Heart right ventricle (tissue), 16 donors: ENCODE measurements around the gene NEK11. TPM values are rescaled to one million over a fixed set of nuclear protein-coding genes. Genes with fewer than 3 reads are reported as not detected.

Source experiments
- ATAC-seq, 8 donors: fragments of 200-7000 bp; cut with Tn5 transposase; one replicate each; pipeline ENCODE4 v1.9.1; 2020; ENCODE audit warnings: mild to moderate bottlenecking in 8 of 8, moderate library complexity in 8 of 8, moderate number of reproducible peaks in 1 of 8
- DNase-seq, 2 donors: peaks; one replicate each; pipeline ENCODE4 v3.0.0-alpha.2; 2020
- H3K27ac ChIP-seq, 10 donors: fragments of 200-600 bp; sonication (generic) in 2 of 10; one replicate each; pipeline versions ENCODE4 v1.5.0 to v1.8.0; 2020 to 2022; ENCODE audit warnings: mild to moderate bottlenecking in 3 of 10
- H3K27me3 ChIP-seq, 7 donors: fragments of 200-600 bp; one replicate each; pipeline ENCODE4 v1.8.0; 2021 to 2022; ENCODE audit warnings: mild to moderate bottlenecking in 2 of 7
- H3K36me3 ChIP-seq, 9 donors: fragments of 200-600 bp; sonication (generic) in 1 of 9; one replicate each; pipeline versions ENCODE4 v1.5.0 to v1.8.0; 2020 to 2022; ENCODE audit warnings: mild to moderate bottlenecking in 2 of 9
- H3K4me1 ChIP-seq, 9 donors: fragments of 200-600 bp; sonication (generic) in 1 of 9; one replicate each; pipeline versions ENCODE4 v1.5.0 to v1.8.0; 2020 to 2022; ENCODE audit warnings: mild to moderate bottlenecking in 4 of 9
- H3K4me3 ChIP-seq, 10 donors: fragments of 200-600 bp; sonication (generic) in 2 of 10; one replicate each; pipeline versions ENCODE4 v1.5.0 to v1.8.0; 2020 to 2022; ENCODE audit warnings: mild to moderate bottlenecking in 7 of 10, moderate library complexity in 2 of 10
- H3K9me3 ChIP-seq, 11 donors: fragments of 200-600 bp in 10 of 11; sonication (generic) in 2 of 11; one replicate each; pipeline versions ENCODE4 v1.5.0 to v1.8.0; 2013 to 2022; ENCODE audit warnings: mild to moderate bottlenecking in 2 of 11, control low read depth in 1 of 11, moderate library complexity in 1 of 11
- CTCF ChIP-seq, 9 donors: fragments of 200-600 bp; sonication (generic) in 2 of 9; IDR thresholded peaks; one replicate each; pipeline versions ENCODE4 v1.5.0 to v1.8.0; 2021 to 2022; ENCODE audit warnings: antibody characterized with exemption in 9 of 9, mild to moderate bottlenecking in 5 of 9, moderate library complexity in 1 of 9
- WGBS, 2 donors: extraction: QIAGEN DNeasy Blood & Tissue Kit; methylation state at CpG; one replicate each; pipeline ENCODE4 v1.1.7; 2013; ENCODE audit warnings: inconsistent platforms in 1 of 2; 5-methylcytosine and 5-hydroxymethylcytosine counted together
- intact Hi-C, 10 donors: fragments of 100-400 bp; cut with DNase I; formaldehyde crosslinking; loops; one replicate each; pipeline versions ENCODE4 v1.11.1 to v1.14.2; 2022
- polyA plus RNA-seq, 2 donors: library from polyadenylated mRNA; stranded (reverse); fragments of 200-250 nt; gene quantifications; one replicate each; pipeline ENCODE4 v1.2.3, GENCODE V29; 2013
- total RNA-seq, 10 donors: library from RNA; stranded (reverse); fragmentation: NEBNext Ultra II Directional in 3 of 10; extraction: Animal tissue kit (Norgen Biotek cat#: 25700) in 3 of 10; gene quantifications; one replicate each; pipeline versions ENCODE4 v1.2.1 to v1.2.4, GENCODE V29; 2021 to 2023
- donor health status: Arrhythmogenic right ventricular cardiomyopathy.
- donor health status: ischemic (EF 13 %, LVEDD 7.1; RV severe dilation, severe dysfunction).
- donor health status: healthy with polysubstance abuse.
- donor health status: DM: no; HTN: yes; CAD: no.
- donor health status: DM: no; HTN: no; CAD: no.
- donor health status: ischemic (EF 25% LVEDD 6.9; RV normal size, moderate dysfunction).
- donor health status: ischemic (EF 25% LVEDD 5.7; RV mildly dilated, moderate dysfunction).
- donor health status: healthy.
- donor health status: DM: yes; HTN: yes; CAD: no.
- donor health status: Ischemic cardiomyopathy.
- donor health status: ischemic (EF 35%, LVEDD 5.7; RV mildly dilated, moderate dysfunction).
- donor health status: nonischemic (EF 11% LVEDD 7.7; RV severe dilation, severe dysfunction).
- donor health status: DM: yes; HTN: yes; CAD: no.
- donor health status: PGD.
- donor health status: ischemic (EF 29% LVEDD 5.4; RV normal size, mild dysfunction).
- donor health status: nonischemic (EF 23%, LVEDD 6.1; RV moderate dilation, normal function).

The NEK11 gene
- total and polyA plus RNA-seq, 12 donors = 0.88 to 3.7 (median 1.9) TPM

GRCh38 chr3:131239267-131239666, 212.6 kb downstream of the NEK11 start:
- 80 to 82% methylated on average over 3 of the region's 3 CpGs for WGBS, 2 donors

DNA sequence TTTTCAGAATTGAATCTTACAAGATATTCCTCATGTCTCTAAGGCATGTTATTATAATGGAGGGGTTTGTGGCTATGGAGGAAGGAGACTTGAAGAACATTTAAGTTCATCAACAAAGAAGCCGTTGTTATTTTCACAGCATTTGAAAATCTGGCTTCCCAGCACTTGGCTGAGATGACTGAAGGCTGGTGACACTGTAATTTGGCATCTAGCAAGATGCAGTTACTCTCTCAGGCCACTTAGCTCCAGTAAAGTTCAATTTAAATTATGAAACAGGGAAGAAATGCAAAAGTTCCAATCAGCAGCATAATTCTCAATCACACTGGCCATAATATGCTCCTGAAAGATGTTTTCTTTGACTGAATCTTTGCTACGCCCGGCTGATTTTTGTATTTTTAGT, 215.5 kb downstream of the NEK11 start:
- ATAC-seq = no peak
- 69 to 80% methylated on average over 3 of the region's 3 CpGs for WGBS, 2 donors

More at GRCh38 chr3:131239267-131239666, 212.6 kb downstream of the NEK11 start:
- Histone ChIP-seq H3K27me3 (no peaks in the 10 kb centered on the region), H3K27ac (no peak overlapping the region), H3K4me3 (no peak overlapping the region), H3K9me3 (no peaks in the 10 kb centered on the region), H3K4me1 (no peaks in the 10 kb centered on the region), H3K36me3 (no peaks in the 10 kb centered on the region)
- DNase-seq (no peak), ATAC-seq (no peak)
- TF ChIP-seq CTCF (IDR thresholded peaks at IDR 0.05) = no peak
- intact Hi-C loops = no loop called here

GRCh38 chr3:131250466-131250865, 223.8 kb downstream of the NEK11 start:
- ATAC-seq (no peak), DNase-seq (no peak)
- Histone ChIP-seq H3K36me3 (no peaks in the 10 kb centered on the region), H3K9me3 (peaks cover 0 to 30% (median 8%) of the 10 kb centered on the region in 11 donors), H3K4me3 (no peak overlapping the region), H3K27ac (no peak overlapping the region), H3K27me3 (no peaks in the 10 kb centered on the region), H3K4me1 (no peaks in the 10 kb centered on the region)
- 49 to 62% methylated on average over 2 of the region's 2 CpGs for WGBS, 2 donors
- intact Hi-C loops = no loop called here
- TF ChIP-seq CTCF (IDR thresholded peaks at IDR 0.05) = no peak

More for the DNA sequence above, 215.5 kb downstream of the NEK11 start:
- H3K4me3 ChIP-seq = no peak overlapping the region
- DNase-seq = no peak
- no peaks in the 10 kb centered on the region for H3K4me1 ChIP-seq
- TF ChIP-seq CTCF (IDR thresholded peaks at IDR 0.05) = peak in 6 of 9 donors; percentile 9 to 43 (median 32)
- H3K27me3 ChIP-seq = no peaks in the 10 kb centered on the region
- H3K36me3 ChIP-seq = no peaks in the 10 kb centered on the region
- H3K27ac ChIP-seq = no peak overlapping the region
- intact Hi-C loops = no loop called here
- peaks cover 0 to 14% (median 0%) of the 10 kb centered on the region in 11 donors for H3K9me3 ChIP-seq

GRCh38 chr3:131260525-131260924, 233.8 kb downstream of the NEK11 start:
- no peaks in the 10 kb centered on the region for H3K36me3 ChIP-seq
- DNase-seq (no peak), ATAC-seq (no peak)
- no peak overlapping the region for H3K27ac ChIP-seq
- TF ChIP-seq CTCF (IDR thresholded peaks at IDR 0.05) = no peak
- H3K4me1 ChIP-seq = no peaks in the 10 kb centered on the region
- WGBS, 2 donors = 78 to 86% methylated on average over 3 of the region's 3 CpGs
- H3K4me3 ChIP-seq = no peak overlapping the region
- peaks cover 0 to 33% (median 3%) of the 10 kb centered on the region in 11 donors for H3K9me3 ChIP-seq
- intact Hi-C loops = no loop called here
- H3K27me3 ChIP-seq = no peaks in the 10 kb centered on the region
